GM19468 (cell line): ENCODE results near the gene TMPRSS11D.

Experiments used
- ATAC-seq: cut with Tn5 transposase; IDR thresholded peaks from one replicate; pipeline ENCODE4 v1.9.1; 2021; ENCODE audit warnings: mild to moderate bottlenecking, moderate library complexity, moderate number of reproducible peaks; ENCODE audit not compliant: unreplicated experiment; ENCODE audit errors: extremely low read depth

TMPRSS11D gene

GRCh38 chr4:67779631-67780030 is 104.2 kb downstream of the TMPRSS11D start:
- ATAC-seq, result no peak

GRCh38 chr4:67776746-67777145 is 107.1 kb downstream of the TMPRSS11D start:
- ATAC-seq, result no peak
